ENCODE results near the gene CFAP126.
"Not testable (repeated sequence)": the region's sequence is repeated elsewhere in the genome, so short reads cannot be mapped to it uniquely, and the experiment has no call there.

Gene CFAP126

DNA sequence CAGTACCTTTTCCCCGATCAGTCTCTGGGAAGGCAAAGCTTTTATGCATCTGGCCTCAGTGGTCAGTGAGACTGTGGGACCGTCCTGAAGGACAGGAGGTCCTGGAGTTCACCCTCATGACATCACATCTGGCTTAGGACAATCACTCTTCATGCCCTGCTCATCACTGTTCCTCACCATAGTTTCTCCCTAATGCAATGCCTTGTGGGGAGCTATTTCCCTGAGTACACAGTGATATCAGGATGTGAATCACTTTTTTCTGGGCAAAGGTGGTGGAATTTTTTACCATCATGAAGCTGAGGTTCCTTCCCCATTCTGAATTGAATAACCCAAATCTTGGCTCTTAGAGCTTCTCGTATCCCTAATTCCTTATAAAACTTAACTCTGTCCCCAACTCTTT lies 34.8 kb upstream of the CFAP126 start:
- DNase-seq (ENCODE audit: low read depth) = no peak
- no peak overlapping the region for H3K4me3 ChIP-seq (replicated peaks; ENCODE audit: low read depth, low read length)
- TF ChIP-seq, protein P1, sequence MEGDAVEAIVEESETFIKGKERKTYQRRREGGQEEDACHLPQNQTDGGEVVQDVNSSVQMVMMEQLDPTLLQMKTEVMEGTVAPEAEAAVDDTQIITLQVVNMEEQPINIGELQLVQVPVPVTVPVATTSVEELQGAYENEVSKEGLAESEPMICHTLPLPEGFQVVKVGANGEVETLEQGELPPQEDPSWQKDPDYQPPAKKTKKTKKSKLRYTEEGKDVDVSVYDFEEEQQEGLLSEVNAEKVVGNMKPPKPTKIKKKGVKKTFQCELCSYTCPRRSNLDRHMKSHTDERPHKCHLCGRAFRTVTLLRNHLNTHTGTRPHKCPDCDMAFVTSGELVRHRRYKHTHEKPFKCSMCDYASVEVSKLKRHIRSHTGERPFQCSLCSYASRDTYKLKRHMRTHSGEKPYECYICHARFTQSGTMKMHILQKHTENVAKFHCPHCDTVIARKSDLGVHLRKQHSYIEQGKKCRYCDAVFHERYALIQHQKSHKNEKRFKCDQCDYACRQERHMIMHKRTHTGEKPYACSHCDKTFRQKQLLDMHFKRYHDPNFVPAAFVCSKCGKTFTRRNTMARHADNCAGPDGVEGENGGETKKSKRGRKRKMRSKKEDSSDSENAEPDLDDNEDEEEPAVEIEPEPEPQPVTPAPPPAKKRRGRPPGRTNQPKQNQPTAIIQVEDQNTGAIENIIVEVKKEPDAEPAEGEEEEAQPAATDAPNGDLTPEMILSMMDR (IDR thresholded peaks at IDR 0.05; ENCODE audit: low read length, missing control alignments) = no peak

DNA sequence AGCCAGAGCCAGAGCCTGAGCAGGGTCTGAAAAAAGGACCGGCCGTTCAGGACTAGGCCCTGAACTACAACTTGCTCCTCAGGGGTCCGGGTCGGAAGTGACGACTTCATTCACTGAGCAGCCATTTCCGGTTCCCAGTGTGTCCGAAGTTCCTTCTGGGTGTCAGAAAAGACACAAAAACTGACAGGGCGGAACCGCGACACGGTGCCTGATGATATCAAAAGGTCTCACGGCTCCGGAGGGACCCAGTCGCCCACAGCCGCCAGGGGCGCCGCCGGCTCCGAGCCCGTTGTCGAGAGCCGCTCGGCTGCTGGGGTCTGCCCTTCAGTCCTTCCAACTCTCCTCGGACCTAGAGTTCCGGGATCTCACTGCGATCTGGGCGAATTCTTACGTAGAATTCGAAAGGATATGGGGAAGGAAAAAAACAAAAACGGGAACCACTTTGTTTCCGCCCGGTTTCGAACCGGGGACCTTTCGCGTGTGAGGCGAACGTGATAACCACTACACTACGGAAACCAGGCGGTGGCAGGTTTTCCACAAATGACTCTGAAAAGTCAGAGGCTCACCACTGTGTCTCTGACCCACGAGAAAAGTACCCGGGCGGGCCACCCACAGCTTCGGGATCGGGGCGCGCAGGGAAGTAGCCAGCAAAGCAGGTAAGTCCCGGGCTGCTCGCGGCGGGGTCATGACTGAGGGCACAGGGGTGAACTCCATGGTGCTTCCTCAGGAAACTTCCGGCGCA lies 31.8 kb upstream of the CFAP126 start:
- TF ChIP-seq, protein P1 (IDR thresholded peaks at IDR 0.05; ENCODE audit: low read length, missing control alignments) = peak; percentile 47
- H3K4me3 ChIP-seq (replicated peaks; ENCODE audit: low read depth, low read length) = peak overlapping the region; percentile 86
- peak; percentile 92 for DNase-seq (ENCODE audit: low read depth)

DNA sequence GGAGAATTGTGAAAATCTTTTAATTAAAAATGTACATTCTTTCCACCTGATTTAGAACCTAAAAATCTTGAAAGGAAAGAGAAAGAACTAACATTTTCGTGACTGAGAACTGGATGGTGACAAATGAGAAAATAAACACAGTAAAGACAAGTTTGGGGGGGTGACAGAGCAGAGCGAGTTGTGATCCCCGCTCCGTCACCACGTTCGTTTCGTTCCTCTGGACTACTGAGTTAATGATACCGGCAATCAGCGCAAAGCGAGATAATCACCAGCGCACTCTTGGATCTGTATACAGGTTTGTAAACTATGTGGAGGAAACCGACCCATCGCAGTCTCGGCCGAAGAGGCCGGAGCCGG lies 31.2 kb upstream of the CFAP126 start:
- no peak for DNase-seq (ENCODE audit: low read depth)
- H3K4me3 ChIP-seq (replicated peaks; ENCODE audit: low read depth, low read length) = peak overlapping the region; percentile 86
- TF ChIP-seq, protein P1 (IDR thresholded peaks at IDR 0.05; ENCODE audit: low read length, missing control alignments) = no peak

DNA sequence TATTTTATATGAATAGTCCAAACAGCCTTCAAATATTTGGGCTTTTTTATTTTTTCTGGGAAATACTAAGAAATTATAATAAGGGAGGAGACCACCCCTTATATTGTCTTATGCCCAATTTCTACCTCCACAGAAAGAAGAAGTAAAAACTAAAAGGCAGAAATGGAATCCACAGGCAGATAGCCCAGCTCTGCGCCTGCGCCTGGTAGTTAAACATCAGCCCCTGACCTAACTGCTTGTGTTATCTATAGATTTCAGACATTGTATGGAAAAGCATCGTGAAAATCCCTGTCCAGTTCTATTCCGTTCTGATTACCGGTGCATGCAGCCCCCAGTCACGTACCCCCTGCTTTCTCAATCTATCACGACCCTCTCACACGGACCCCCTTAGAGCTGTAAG lies 29.4 kb upstream of the CFAP126 start:
- not testable (repeated sequence) for H3K4me3 ChIP-seq (replicated peaks; ENCODE audit: low read depth, low read length)

DNA sequence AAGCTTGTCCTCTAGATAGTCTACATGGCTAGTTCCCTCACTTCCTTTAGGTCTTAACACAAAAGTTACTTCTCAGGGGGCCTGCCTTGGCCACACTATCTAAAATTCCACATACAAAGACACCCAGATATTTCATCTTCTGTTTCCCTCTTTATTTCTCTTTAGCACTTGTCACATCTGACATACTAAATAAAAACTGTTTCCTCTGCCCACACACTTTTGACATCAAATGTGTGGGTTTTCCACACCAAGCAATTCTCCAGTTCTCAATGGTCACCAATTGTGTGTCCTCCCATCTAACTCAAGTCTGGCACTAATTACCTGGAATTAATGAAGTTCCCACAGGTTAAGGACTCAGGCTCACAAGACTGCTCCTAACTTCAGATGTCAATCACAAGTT lies 25.5 kb upstream of the CFAP126 start:
- H3K4me3 ChIP-seq (replicated peaks; ENCODE audit: low read depth, low read length) = no peak overlapping the region
- TF ChIP-seq, protein P1 (IDR thresholded peaks at IDR 0.05; ENCODE audit: low read length, missing control alignments) = no peak
- DNase-seq (ENCODE audit: low read depth) = no peak

More for the DNA sequence above, 29.4 kb upstream of the CFAP126 start:
- not testable (repeated sequence) for DNase-seq (ENCODE audit: low read depth)

DNA sequence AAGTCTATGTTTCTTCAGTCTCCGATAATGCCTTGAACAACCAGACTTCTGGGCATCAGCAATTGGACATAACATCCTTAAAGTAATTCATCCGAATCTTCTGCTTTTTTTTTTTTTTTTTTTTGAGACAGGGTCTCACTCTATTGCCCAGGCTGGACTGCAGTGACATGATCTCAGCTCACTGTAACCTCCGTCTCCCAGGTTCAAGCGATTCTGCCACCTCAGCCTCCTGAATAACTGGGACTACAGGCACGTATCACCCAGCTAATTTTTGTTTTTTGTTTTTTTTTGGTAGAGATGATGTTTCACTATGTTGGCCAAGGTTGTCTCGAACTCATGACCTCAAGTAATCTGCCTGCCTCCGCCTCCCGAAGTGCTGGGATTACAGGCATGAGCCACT lies 23.9 kb upstream of the CFAP126 start:
- DNase-seq (ENCODE audit: low read depth) = no peak
- H3K4me3 ChIP-seq (replicated peaks; ENCODE audit: low read depth, low read length) = no peak overlapping the region
- TF ChIP-seq, protein P1 (IDR thresholded peaks at IDR 0.05; ENCODE audit: low read length, missing control alignments) = no peak

DNA sequence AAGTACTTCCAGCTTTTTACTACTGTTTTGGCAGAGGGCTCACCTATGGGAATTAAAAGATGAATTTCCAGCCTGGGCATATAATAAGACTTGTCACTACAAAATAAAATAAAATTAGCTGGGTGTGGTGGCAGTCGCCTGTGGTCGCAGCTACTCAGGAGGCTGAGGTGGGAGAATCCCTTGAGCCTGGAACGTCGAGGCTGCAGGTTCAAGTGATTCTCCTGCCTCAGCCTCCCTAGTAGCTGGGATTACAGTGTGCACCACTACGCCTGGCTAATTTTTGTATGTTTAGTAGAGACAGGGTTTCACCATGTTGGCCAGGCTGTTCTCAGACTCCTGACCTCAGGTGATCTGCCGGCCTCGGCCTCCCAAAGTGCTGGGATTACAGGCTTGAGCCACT lies 23.5 kb upstream of the CFAP126 start:
- not testable (repeated sequence) for H3K4me3 ChIP-seq (replicated peaks; ENCODE audit: low read depth, low read length); DNase-seq (ENCODE audit: low read depth)

DNA sequence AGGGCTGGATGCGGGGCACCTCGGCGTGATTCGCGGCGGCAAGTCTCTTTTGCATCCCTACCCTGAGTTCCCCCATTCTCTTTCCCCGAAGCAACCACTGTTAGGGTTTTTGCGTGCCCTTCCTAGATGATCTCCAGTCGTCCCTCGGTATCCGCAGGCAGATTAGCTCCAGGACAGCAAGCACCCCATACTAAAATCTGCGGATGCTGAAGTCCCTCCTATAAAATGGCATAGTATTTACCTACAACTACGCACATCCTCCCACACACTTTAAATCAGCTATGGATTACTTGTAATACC lies 22.8 kb upstream of the CFAP126 start:
- DNase-seq (ENCODE audit: low read depth) = no peak
- TF ChIP-seq, protein P1 (IDR thresholded peaks at IDR 0.05; ENCODE audit: low read length, missing control alignments) = no peak
- H3K4me3 ChIP-seq (replicated peaks; ENCODE audit: low read depth, low read length) = peak overlapping the region; percentile 76

Data from fibroblast of pulmonary artery (primary cell).